ENCODE results near the gene CTXND2. TPM values are rescaled to one million over a fixed set of nuclear protein-coding genes. Genes with fewer than 3 reads are reported as not detected.

The CTXND2 gene
- total and polyA plus RNA-seq, 2 of the 8 experiments (the other 6 are each of a cell fraction or from before 2014, with no cell fraction given) = not detected

DNA sequence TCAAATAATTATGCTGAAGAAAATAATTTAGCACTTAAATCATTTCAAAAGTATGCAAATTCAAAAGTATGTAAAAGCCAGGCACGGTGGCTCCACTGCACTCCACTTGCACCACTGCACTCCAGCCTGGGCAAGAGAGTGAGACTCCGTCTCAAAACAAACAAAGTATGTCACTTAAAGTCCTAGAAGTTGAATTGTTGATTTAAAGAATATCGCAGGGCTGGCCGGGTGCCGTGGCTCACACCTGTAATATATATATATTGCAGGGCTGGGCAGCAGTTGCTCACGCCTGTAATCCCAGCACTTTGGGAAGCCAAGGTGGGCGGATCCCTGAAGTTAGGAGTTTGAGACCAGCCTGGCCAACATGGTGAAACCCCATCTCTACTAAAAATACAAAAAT, 30.5 kb downstream of the CTXND2 start (continued):
- TF ChIP-seq, protein P1, sequence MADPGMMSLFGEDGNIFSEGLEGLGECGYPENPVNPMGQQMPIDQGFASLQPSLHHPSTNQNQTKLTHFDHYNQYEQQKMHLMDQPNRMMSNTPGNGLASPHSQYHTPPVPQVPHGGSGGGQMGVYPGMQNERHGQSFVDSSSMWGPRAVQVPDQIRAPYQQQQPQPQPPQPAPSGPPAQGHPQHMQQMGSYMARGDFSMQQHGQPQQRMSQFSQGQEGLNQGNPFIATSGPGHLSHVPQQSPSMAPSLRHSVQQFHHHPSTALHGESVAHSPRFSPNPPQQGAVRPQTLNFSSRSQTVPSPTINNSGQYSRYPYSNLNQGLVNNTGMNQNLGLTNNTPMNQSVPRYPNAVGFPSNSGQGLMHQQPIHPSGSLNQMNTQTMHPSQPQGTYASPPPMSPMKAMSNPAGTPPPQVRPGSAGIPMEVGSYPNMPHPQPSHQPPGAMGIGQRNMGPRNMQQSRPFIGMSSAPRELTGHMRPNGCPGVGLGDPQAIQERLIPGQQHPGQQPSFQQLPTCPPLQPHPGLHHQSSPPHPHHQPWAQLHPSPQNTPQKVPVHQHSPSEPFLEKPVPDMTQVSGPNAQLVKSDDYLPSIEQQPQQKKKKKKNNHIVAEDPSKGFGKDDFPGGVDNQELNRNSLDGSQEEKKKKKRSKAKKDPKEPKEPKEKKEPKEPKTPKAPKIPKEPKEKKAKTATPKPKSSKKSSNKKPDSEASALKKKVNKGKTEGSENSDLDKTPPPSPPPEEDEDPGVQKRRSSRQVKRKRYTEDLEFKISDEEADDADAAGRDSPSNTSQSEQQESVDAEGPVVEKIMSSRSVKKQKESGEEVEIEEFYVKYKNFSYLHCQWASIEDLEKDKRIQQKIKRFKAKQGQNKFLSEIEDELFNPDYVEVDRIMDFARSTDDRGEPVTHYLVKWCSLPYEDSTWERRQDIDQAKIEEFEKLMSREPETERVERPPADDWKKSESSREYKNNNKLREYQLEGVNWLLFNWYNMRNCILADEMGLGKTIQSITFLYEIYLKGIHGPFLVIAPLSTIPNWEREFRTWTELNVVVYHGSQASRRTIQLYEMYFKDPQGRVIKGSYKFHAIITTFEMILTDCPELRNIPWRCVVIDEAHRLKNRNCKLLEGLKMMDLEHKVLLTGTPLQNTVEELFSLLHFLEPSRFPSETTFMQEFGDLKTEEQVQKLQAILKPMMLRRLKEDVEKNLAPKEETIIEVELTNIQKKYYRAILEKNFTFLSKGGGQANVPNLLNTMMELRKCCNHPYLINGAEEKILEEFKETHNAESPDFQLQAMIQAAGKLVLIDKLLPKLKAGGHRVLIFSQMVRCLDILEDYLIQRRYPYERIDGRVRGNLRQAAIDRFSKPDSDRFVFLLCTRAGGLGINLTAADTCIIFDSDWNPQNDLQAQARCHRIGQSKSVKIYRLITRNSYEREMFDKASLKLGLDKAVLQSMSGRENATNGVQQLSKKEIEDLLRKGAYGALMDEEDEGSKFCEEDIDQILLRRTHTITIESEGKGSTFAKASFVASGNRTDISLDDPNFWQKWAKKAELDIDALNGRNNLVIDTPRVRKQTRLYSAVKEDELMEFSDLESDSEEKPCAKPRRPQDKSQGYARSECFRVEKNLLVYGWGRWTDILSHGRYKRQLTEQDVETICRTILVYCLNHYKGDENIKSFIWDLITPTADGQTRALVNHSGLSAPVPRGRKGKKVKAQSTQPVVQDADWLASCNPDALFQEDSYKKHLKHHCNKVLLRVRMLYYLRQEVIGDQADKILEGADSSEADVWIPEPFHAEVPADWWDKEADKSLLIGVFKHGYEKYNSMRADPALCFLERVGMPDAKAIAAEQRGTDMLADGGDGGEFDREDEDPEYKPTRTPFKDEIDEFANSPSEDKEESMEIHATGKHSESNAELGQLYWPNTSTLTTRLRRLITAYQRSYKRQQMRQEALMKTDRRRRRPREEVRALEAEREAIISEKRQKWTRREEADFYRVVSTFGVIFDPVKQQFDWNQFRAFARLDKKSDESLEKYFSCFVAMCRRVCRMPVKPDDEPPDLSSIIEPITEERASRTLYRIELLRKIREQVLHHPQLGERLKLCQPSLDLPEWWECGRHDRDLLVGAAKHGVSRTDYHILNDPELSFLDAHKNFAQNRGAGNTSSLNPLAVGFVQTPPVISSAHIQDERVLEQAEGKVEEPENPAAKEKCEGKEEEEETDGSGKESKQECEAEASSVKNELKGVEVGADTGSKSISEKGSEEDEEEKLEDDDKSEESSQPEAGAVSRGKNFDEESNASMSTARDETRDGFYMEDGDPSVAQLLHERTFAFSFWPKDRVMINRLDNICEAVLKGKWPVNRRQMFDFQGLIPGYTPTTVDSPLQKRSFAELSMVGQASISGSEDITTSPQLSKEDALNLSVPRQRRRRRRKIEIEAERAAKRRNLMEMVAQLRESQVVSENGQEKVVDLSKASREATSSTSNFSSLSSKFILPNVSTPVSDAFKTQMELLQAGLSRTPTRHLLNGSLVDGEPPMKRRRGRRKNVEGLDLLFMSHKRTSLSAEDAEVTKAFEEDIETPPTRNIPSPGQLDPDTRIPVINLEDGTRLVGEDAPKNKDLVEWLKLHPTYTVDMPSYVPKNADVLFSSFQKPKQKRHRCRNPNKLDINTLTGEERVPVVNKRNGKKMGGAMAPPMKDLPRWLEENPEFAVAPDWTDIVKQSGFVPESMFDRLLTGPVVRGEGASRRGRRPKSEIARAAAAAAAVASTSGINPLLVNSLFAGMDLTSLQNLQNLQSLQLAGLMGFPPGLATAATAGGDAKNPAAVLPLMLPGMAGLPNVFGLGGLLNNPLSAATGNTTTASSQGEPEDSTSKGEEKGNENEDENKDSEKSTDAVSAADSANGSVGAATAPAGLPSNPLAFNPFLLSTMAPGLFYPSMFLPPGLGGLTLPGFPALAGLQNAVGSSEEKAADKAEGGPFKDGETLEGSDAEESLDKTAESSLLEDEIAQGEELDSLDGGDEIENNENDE (IDR thresholded peaks at IDR 0.05; ENCODE audit: insufficient replicate concordance, low read length) = no peak
- TF ChIP-seq CREB1 (IDR thresholded peaks at IDR 0.05) = no peak
- no peak for TF ChIP-seq EP300 (IDR thresholded peaks at IDR 0.05; ENCODE audit: borderline replicate concordance in 1 of 2, low read depth in 2 of 2, low read length in 2 of 2)
- TF ChIP-seq, protein P2, sequence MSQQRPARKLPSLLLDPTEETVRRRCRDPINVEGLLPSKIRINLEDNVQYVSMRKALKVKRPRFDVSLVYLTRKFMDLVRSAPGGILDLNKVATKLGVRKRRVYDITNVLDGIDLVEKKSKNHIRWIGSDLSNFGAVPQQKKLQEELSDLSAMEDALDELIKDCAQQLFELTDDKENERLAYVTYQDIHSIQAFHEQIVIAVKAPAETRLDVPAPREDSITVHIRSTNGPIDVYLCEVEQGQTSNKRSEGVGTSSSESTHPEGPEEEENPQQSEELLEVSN (IDR thresholded peaks at IDR 0.05) = no peak
- no peak for TF ChIP-seq TAF1 (IDR thresholded peaks at IDR 0.05; ENCODE audit: low read depth, low read length)
- no peak for TF ChIP-seq KDM4A (IDR thresholded peaks at IDR 0.05; ENCODE audit: low read depth, low read length, severe bottlenecking)
- no peak for TF ChIP-seq YY1 (IDR thresholded peaks at IDR 0.05; ENCODE audit: low read depth, low read length)
- TF ChIP-seq CHD2 (IDR thresholded peaks at IDR 0.05; ENCODE audit: low read length) = no peak
- TF ChIP-seq, protein P3, sequence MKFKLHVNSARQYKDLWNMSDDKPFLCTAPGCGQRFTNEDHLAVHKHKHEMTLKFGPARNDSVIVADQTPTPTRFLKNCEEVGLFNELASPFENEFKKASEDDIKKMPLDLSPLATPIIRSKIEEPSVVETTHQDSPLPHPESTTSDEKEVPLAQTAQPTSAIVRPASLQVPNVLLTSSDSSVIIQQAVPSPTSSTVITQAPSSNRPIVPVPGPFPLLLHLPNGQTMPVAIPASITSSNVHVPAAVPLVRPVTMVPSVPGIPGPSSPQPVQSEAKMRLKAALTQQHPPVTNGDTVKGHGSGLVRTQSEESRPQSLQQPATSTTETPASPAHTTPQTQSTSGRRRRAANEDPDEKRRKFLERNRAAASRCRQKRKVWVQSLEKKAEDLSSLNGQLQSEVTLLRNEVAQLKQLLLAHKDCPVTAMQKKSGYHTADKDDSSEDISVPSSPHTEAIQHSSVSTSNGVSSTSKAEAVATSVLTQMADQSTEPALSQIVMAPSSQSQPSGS (IDR thresholded peaks at IDR 0.05; ENCODE audit: low read length) = no peak
- TF ChIP-seq BACH1 (IDR thresholded peaks at IDR 0.05; ENCODE audit: low read length) = no peak

Data from H1 (cell line).